IMR-90 (cell line): ENCODE data around the gene TGFBRAP1. TPM values are rescaled to one million over a fixed set of nuclear protein-coding genes. Genes with fewer than 3 reads are reported as not detected.

Source experiments
- ATAC-seq: fragments of 200-7000 bp; cut with Tn5 transposase; 2 replicates; pipeline ENCODE4 v1.9.1; 2020; ENCODE audit warnings: low read depth, mild to moderate bottlenecking, moderate library complexity
- BruUV-seq: library from RNA; stranded (reverse); fragments of 400-500 nt; replicated peaks from 2 replicates; lab custom pipeline; 2021; lab: Mats Ljungman, UMichigan
- CTCF ChIA-PET: fragments of 300-600 bp; formaldehyde crosslinking; extraction: SDS; loops from one replicate; lab custom pipeline; 2021; ENCODE audit warnings: antibody characterized with exemption; lab: Yijun Ruan, JAX
- POLR2A ChIA-PET: fragments of 300-600 bp; sonication (Branson Sonifier 250); formaldehyde crosslinking; loops from one replicate; lab custom pipeline; 2022; ENCODE audit warnings: antibody characterized with exemption; ENCODE audit not compliant: unreplicated experiment; lab: Charles Lee
- DNase-seq: peaks from one replicate; pipeline ENCODE4 v3.0.0; 2013
- H2AFZ ChIP-seq: replicated peaks from 2 replicates; pipeline ENCODE3; 2013; ENCODE audit warnings: low read length, mild to moderate bottlenecking; ENCODE audit not compliant: poor library complexity
- H2AK5ac ChIP-seq: 2 replicates; pipeline ENCODE4 v1.6.1; 2013; ENCODE audit warnings: low read depth, low read length, inconsistent platforms
- H2AK9ac ChIP-seq: replicated peaks from 2 replicates; pipeline ENCODE3; 2013; ENCODE audit warnings: mild to moderate bottlenecking, low read depth, low read length, moderate library complexity; ENCODE audit not compliant: poor library complexity
- H2BK120ac ChIP-seq: 2 replicates; pipeline ENCODE4 v1.6.1; 2013; ENCODE audit warnings: low read depth, low read length, inconsistent platforms
- H2BK15ac ChIP-seq: 3 replicates; pipeline ENCODE4 v1.6.1; 2013; ENCODE audit warnings: low read depth, low read length, inconsistent platforms
- H2BK20ac ChIP-seq: 2 replicates; pipeline ENCODE4 v1.6.1; 2013; ENCODE audit warnings: low read depth, mild to moderate bottlenecking, inconsistent platforms, low read length, moderate library complexity
- H2BK5ac ChIP-seq: 2 replicates; pipeline ENCODE4 v1.6.1; 2013; ENCODE audit warnings: mild to moderate bottlenecking, low read depth, low read length, inconsistent platforms; ENCODE audit not compliant: poor library complexity, severe bottlenecking
- H3K14ac ChIP-seq: replicated peaks from 2 replicates; pipeline ENCODE4 v1.6.1; 2013; ENCODE audit warnings: low read depth, low read length, inconsistent platforms
- H3K18ac ChIP-seq: 2 replicates; pipeline ENCODE4 v1.6.1; 2013; ENCODE audit warnings: low read depth, low read length, control low read depth
- H3K23ac ChIP-seq: 2 replicates; pipeline ENCODE4 v1.6.1; 2013; ENCODE audit warnings: low read depth, low read length, inconsistent platforms
- H3K27ac ChIP-seq: 2 replicates; pipeline ENCODE4 v1.5.1; 2013; ENCODE audit warnings: mild to moderate bottlenecking, control low read depth, low read length; ENCODE audit not compliant: insufficient read depth
- H3K27me3 ChIP-seq: 2 replicates; pipeline ENCODE4 v1.6.1; 2013; ENCODE audit warnings: low read length; ENCODE audit not compliant: control insufficient read depth, insufficient read depth
- H3K36me3 ChIP-seq: 2 replicates; pipeline ENCODE4 v1.6.1; 2013; ENCODE audit warnings: low read length, mixed read lengths; ENCODE audit not compliant: control insufficient read depth, insufficient read depth
- H3K4ac ChIP-seq: 2 replicates; pipeline ENCODE4 v1.6.1; 2013; ENCODE audit warnings: low read depth, low read length, inconsistent platforms
- H3K4me1 ChIP-seq: 2 replicates; pipeline ENCODE4 v1.6.1; 2013; ENCODE audit warnings: low read length, mixed read lengths; ENCODE audit not compliant: control insufficient read depth, insufficient read depth
- H3K4me2 ChIP-seq: 2 replicates; pipeline ENCODE4 v1.6.1; 2013; ENCODE audit warnings: low read depth, mild to moderate bottlenecking, control low read depth, low read length, moderate library complexity
- H3K4me3 ChIP-seq: 2 replicates; pipeline ENCODE4 v1.5.1; 2013; ENCODE audit warnings: low read depth, mild to moderate bottlenecking, control low read depth, low read length, moderate library complexity; ENCODE audit not compliant: insufficient read depth
- H3K56ac ChIP-seq: 2 replicates; pipeline ENCODE4 v1.6.1; 2013; ENCODE audit warnings: low read length, inconsistent platforms; ENCODE audit not compliant: insufficient read depth; ENCODE audit errors: extremely low read depth
- H3K79me1 ChIP-seq, 2 experiments: 2 replicates each; pipeline ENCODE4 v1.6.1; 2013; ENCODE audit warnings: low read length in 2 of 2, inconsistent platforms in 1 of 2, low read depth in 1 of 2
- H3K9ac ChIP-seq: 2 replicates; pipeline ENCODE4 v1.6.1; 2013; ENCODE audit warnings: low read depth, low read length, control low read depth
- H3K9me1 ChIP-seq: 2 replicates; pipeline ENCODE4 v1.6.1; 2013; ENCODE audit warnings: low read length, inconsistent platforms; ENCODE audit not compliant: insufficient read depth
- H3K9me3 ChIP-seq: 2 replicates; pipeline ENCODE4 v1.6.1; 2013; ENCODE audit warnings: low read length; ENCODE audit not compliant: control insufficient read depth, insufficient read depth
- H4K20me1 ChIP-seq: 2 replicates; pipeline ENCODE4 v1.6.1; 2013; ENCODE audit warnings: low read length, inconsistent platforms; ENCODE audit not compliant: insufficient read depth
- H4K5ac ChIP-seq: 2 replicates; pipeline ENCODE4 v1.6.1; 2013; ENCODE audit warnings: mild to moderate bottlenecking, low read depth, low read length, control low read depth
- H4K8ac ChIP-seq, 2 experiments: 2 replicates each; pipeline ENCODE4 v1.6.1; 2013; ENCODE audit warnings: low read depth in 2 of 2, low read length in 2 of 2, control low read depth in 1 of 2, inconsistent platforms in 1 of 2
- H4K91ac ChIP-seq: 2 replicates; pipeline ENCODE4 v1.6.1; 2013; ENCODE audit warnings: low read depth, low read length, inconsistent platforms; ENCODE audit not compliant: insufficient read depth
- BHLHE40 ChIP-seq: fragments of 150-350 bp; IDR thresholded peaks from 2 replicates; pipeline ENCODE4 v1.6.1; 2016; ENCODE audit warnings: mild to moderate bottlenecking, low read depth, low read length
- CEBPB ChIP-seq: IDR thresholded peaks from 2 replicates; pipeline ENCODE4 v1.6.1; 2012; ENCODE audit warnings: low read depth, low read length, improper control_type of control experiment
- CHD1 ChIP-seq: IDR thresholded peaks from 2 replicates; pipeline ENCODE4 v1.6.1; 2012; ENCODE audit warnings: low read depth, low read length, improper control_type of control experiment
- ELK1 ChIP-seq: fragments of 150-350 bp; IDR thresholded peaks from 2 replicates; pipeline ENCODE4 v1.6.1; 2016; ENCODE audit warnings: low read depth, mild to moderate bottlenecking, low read length, moderate library complexity, borderline replicate concordance
- FOS ChIP-seq: fragments of 150-350 bp; IDR thresholded peaks from 2 replicates; pipeline ENCODE4 v1.6.1; 2016; ENCODE audit warnings: low read depth, low read length
- MAFK ChIP-seq: IDR thresholded peaks from 2 replicates; pipeline ENCODE4 v1.6.1; 2012; ENCODE audit warnings: low read depth, low read length, improper control_type of control experiment
- MAZ ChIP-seq: IDR thresholded peaks from 2 replicates; pipeline ENCODE4 v1.6.1; 2012; ENCODE audit warnings: low read depth, mild to moderate bottlenecking, low read length, improper control_type of control experiment, moderate library complexity, borderline replicate concordance
- MXI1 ChIP-seq: IDR thresholded peaks from 2 replicates; pipeline ENCODE4 v1.6.1; 2012; ENCODE audit warnings: low read depth, mild to moderate bottlenecking, low read length, moderate library complexity, borderline replicate concordance
- NFE2L2 ChIP-seq: fragments of 150-350 bp; IDR thresholded peaks from 2 replicates; pipeline ENCODE4 v1.6.1; 2016; ENCODE audit warnings: low read depth, mild to moderate bottlenecking, low read length
- POLR2A ChIP-seq: IDR thresholded peaks from 2 replicates; pipeline ENCODE4 v1.6.1; 2012; ENCODE audit warnings: mild to moderate bottlenecking, low read depth, low read length
- RAD21 ChIP-seq: IDR thresholded peaks from 2 replicates; pipeline ENCODE4 v1.6.1; 2012; ENCODE audit warnings: low read length, improper control_type of control experiment
- RCOR1 ChIP-seq: IDR thresholded peaks from 2 replicates; pipeline ENCODE4 v1.6.1; 2012; ENCODE audit warnings: mild to moderate bottlenecking, low read length, improper control_type of control experiment; ENCODE audit not compliant: insufficient replicate concordance
- RFX5 ChIP-seq: IDR thresholded peaks from 2 replicates; pipeline ENCODE4 v1.8.0; 2012; ENCODE audit warnings: low read depth, mild to moderate bottlenecking, low read length, moderate library complexity
- SMC3 ChIP-seq: fragments of 150-350 bp; IDR thresholded peaks from 2 replicates; pipeline ENCODE4 v1.6.1; 2016; ENCODE audit warnings: low read depth, mild to moderate bottlenecking, antibody characterized with exemption, low read length, moderate library complexity
- USF2 ChIP-seq: fragments of 150-350 bp; IDR thresholded peaks from 2 replicates; pipeline ENCODE4 v1.6.1; 2017; ENCODE audit warnings: mild to moderate bottlenecking, antibody characterized with exemption, low read length, low read depth
- WGBS, 2 experiments: methylation state at CpG; one replicate each; pipeline versions ENCODE4 v1.1.5 to v1.1.7; 2013; ENCODE audit warnings: missing lambda C conversion rate in 2 of 2; ENCODE audit not compliant: insufficient read length in 1 of 2; ENCODE audit errors: extremely low coverage in 2 of 2; 5-methylcytosine and 5-hydroxymethylcytosine counted together
- dilution Hi-C: fragments of 300-500 bp; cut with HindIII; formaldehyde crosslinking; loops from one replicate; pipeline ENCODE4 v1.14.3; 2018; ENCODE audit warnings: low sequenced_read_pairs; ENCODE audit not compliant: unreplicated experiment
- in situ Hi-C: fragments of 300-500 bp; cut with MboI; formaldehyde crosslinking; loops from 3 replicates; pipeline ENCODE4 v1.14.3; 2019; ENCODE audit warnings: low sequenced_read_pairs, inconsistent platforms, mixed read lengths
- intact Hi-C: fragments of 100-400 bp; cut with micrococcal nuclease; formaldehyde crosslinking; loops from 2 replicates; pipeline ENCODE4 v1.10.0; 2022
- polyA plus RNA-seq, 3 experiments: library from polyadenylated mRNA; depleted of rRNA; stranded (reverse); fragments of >200 nt; gene quantifications; 2 replicates each; pipeline ENCODE4 v1.2.3, GENCODE V29; 2012; ENCODE audit warnings: low replicate concordance in 1 of 3
- total RNA-seq: library from RNA; depleted of rRNA; stranded (reverse); fragments of >200 nt; gene quantifications from 2 replicates; pipeline ENCODE4 v1.2.3, GENCODE V29; 2012
- TF ChIP-seq, protein P1 (sequence below): conservative IDR thresholded peaks from 2 replicates; pipeline ENCODE4 v1.5.1; 2012; ENCODE audit warnings: mild to moderate bottlenecking, low read depth, low read length, improper control_type of control experiment

The TGFBRAP1 gene
- total and polyA plus RNA-seq, 2 of the 4 experiments (the other 2 are of a cell fraction): 7.2 to 10.4 TPM

DNA sequence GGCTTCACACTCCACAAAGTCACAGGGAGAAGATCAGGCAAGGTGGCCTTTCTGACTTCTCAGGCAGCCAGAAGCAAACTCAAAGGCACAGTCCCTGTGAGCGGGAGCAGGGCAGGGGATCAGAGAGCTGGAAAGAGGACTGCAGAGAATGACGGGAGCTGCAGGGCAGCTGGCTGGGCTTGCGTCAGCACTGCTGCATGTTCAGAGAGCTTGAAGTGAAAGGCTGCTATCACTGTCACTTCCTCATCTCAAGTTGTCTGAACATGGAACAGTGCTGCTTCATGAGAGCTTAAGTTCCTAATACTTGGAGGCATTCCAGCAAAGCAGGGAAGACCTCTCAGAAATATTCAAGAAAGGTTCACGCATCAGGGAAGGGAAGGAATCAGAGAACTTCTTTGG lies 20.4 kb downstream of the TGFBRAP1 start:
- Histone ChIP-seq H3K4me3 (no peak overlapping the region), H3K4ac (no peak overlapping the region), H3K27ac (no peak overlapping the region), H3K4me2 (no peak overlapping the region), H3K56ac (no peak overlapping the region), H2AFZ (no peak overlapping the region), H3K79me1 (peaks cover 17 to 27% of the 10 kb centered on the region in 2 experiments), H4K8ac (no peak overlapping the region), H3K23ac (no peak overlapping the region), H3K4me1 (no peaks in the 10 kb centered on the region; the same call in 1 of the 2 replicates), H4K5ac (no peak overlapping the region), H3K27me3 (no peaks in the 10 kb centered on the region), H2BK20ac (no peak overlapping the region), H3K9ac (no peak overlapping the region), H3K36me3 (peaks cover 18% of the 10 kb centered on the region), H3K9me1 (0 out of 2 replicates have a peak, but pooled peaks cover 4% of the 10 kb centered on the region), H3K9me3 (no peaks in the 10 kb centered on the region), H4K20me1 (peaks cover 27% of the 10 kb centered on the region; the same call in 1 of the 2 replicates), H2BK120ac (no peak overlapping the region), H2AK5ac (no peak overlapping the region), H3K14ac (no peak overlapping the region), H4K91ac (no peak overlapping the region), H3K18ac (no peak overlapping the region), H2BK15ac (no peak overlapping the region), H2AK9ac (no peak overlapping the region), H2BK5ac (no peak overlapping the region)
- WGBS, 2 experiments: no CpG with 5 or more reads among the region's 4 CpGs
- BruUV-seq: no TSS peak
- CTCF ChIA-PET: no interaction called here
- TF ChIP-seq POLR2A: no peak
- TF ChIP-seq BHLHE40: no peak
- no peak for TF ChIP-seq MXI1
- TF ChIP-seq, protein P1, sequence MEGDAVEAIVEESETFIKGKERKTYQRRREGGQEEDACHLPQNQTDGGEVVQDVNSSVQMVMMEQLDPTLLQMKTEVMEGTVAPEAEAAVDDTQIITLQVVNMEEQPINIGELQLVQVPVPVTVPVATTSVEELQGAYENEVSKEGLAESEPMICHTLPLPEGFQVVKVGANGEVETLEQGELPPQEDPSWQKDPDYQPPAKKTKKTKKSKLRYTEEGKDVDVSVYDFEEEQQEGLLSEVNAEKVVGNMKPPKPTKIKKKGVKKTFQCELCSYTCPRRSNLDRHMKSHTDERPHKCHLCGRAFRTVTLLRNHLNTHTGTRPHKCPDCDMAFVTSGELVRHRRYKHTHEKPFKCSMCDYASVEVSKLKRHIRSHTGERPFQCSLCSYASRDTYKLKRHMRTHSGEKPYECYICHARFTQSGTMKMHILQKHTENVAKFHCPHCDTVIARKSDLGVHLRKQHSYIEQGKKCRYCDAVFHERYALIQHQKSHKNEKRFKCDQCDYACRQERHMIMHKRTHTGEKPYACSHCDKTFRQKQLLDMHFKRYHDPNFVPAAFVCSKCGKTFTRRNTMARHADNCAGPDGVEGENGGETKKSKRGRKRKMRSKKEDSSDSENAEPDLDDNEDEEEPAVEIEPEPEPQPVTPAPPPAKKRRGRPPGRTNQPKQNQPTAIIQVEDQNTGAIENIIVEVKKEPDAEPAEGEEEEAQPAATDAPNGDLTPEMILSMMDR: no peak
- no peak for TF ChIP-seq MAFK
- no peak for TF ChIP-seq FOS
- TF ChIP-seq CHD1: no peak
- no peak for TF ChIP-seq MAZ
- no peak for TF ChIP-seq CEBPB
- TF ChIP-seq ELK1: no peak
- TF ChIP-seq RFX5: no peak
- no peak for TF ChIP-seq RAD21
- no peak for TF ChIP-seq SMC3
- TF ChIP-seq NFE2L2: no peak
- no peak for TF ChIP-seq USF2
- no peak for TF ChIP-seq RCOR1
- intact Hi-C loops (no loop called here), in situ Hi-C loops (no loop called here), dilution Hi-C loops (no loop called here)
- ATAC-seq: 0 out of 2 replicates have a peak, but pooled peaks have one; percentile 29
- POLR2A ChIA-PET: no interaction called here
- no peak for DNase-seq
